Kidney epithelial cell (primary cell): ENCODE results near the gene PALM. TPM values are rescaled to one million over a fixed set of nuclear protein-coding genes. Genes with fewer than 3 reads are reported as not detected.

Source experiments
- DNase-seq: peaks from one replicate; pipeline ENCODE4 v3.0.0-alpha.2; 2010; ENCODE audit warnings: low read depth
- H3K27me3 ChIP-seq: 2 replicates; pipeline ENCODE4 v1.6.0; 2011; ENCODE audit warnings: low read length; ENCODE audit not compliant: control insufficient read depth, insufficient read depth
- H3K36me3 ChIP-seq: 2 replicates; pipeline ENCODE4 v1.5.1; 2011; ENCODE audit warnings: low read length; ENCODE audit not compliant: control insufficient read depth, insufficient read depth
- H3K4me3 ChIP-seq: 2 replicates; pipeline ENCODE4 v1.5.1; 2011; ENCODE audit warnings: low read depth, mild to moderate bottlenecking, control low read depth, low read length
- CTCF ChIP-seq: IDR thresholded peaks from 2 replicates; pipeline ENCODE4 v1.5.1; 2011; ENCODE audit warnings: mild to moderate bottlenecking, moderate library complexity, low read length, control low read depth, inconsistent platforms; ENCODE audit not compliant: insufficient read depth, poor library complexity, severe bottlenecking
- total RNA-seq: library from RNA; depleted of rRNA; stranded (reverse); fragments of >200 nt; gene quantifications from 2 replicates; pipeline ENCODE4 v1.2.3, GENCODE V29; 2015

The PALM gene
- total RNA-seq, 1 donor from 2014 or later, result 49.8 TPM

GRCh38 chr19:674282-675151 lies 34.2 kb upstream of the PALM start:
- H3K27me3 ChIP-seq, result no peaks in the 10 kb centered on the region
- peaks cover 2% of the 10 kb centered on the region for H3K36me3 ChIP-seq
- no peak for TF ChIP-seq CTCF
- no peak overlapping the region for H3K4me3 ChIP-seq
- no peak for DNase-seq

GRCh38 chr19:676007-676338 lies 32.8 kb upstream of the PALM start:
- no peaks in the 10 kb centered on the region for H3K27me3 ChIP-seq
- peaks cover 2% of the 10 kb centered on the region for H3K36me3 ChIP-seq
- no peak for DNase-seq
- no peak for TF ChIP-seq CTCF
- peak overlapping the region; percentile 60 for H3K4me3 ChIP-seq

- no peak for TF ChIP-seq CTCF
- Histone ChIP-seq H3K27me3 (no peaks in the 10 kb centered on the region), H3K36me3 (peaks cover 2% of the 10 kb centered on the region), H3K4me3 (peak within 1 kb of the TSS; percentile 60)
- no peak for DNase-seq
Observed at GRCh38 chr19:676339-677105, 32.2 kb upstream of the PALM start, which contains the start of gene FSTL3. TSS of gene FSTL3 (plus strand) at chr19:676392. CDS start at chr19:676424, 32 bp downstream.

- no peaks in the 10 kb centered on the region for H3K27me3 ChIP-seq
- DNase-seq, result peak; percentile 64
- H3K4me3 ChIP-seq, result peak overlapping the region; percentile 60
- no peak for TF ChIP-seq CTCF
- H3K36me3 ChIP-seq, result peaks cover 2% of the 10 kb centered on the region
Observed at GRCh38 chr19:677201-677600, 31.5 kb upstream of the PALM start.

- TF ChIP-seq CTCF, result no peak
Observed at GRCh38 chr19:677601-678436, 30.9 kb upstream of the PALM start.

More at GRCh38 chr19:677601-678436, 30.9 kb upstream of the PALM start:
- no peak for DNase-seq
- Histone ChIP-seq H3K27me3 (no peaks in the 10 kb centered on the region), H3K36me3 (peaks cover 2% of the 10 kb centered on the region), H3K4me3 (peak overlapping the region; percentile 60)
